HG03460 (cell line): ENCODE results near the gene CD164.
"Not testable (repeated sequence)": the region's sequence is repeated elsewhere in the genome, so short reads cannot be mapped to it uniquely, and the experiment has no call there.

ENCODE experiments used
- ATAC-seq: cut with Tn5 transposase; IDR thresholded peaks from one replicate; pipeline ENCODE4 v1.9.1; 2021; ENCODE audit not compliant: unreplicated experiment

CD164 gene

GRCh38 chr6:109377717-109378116, 4.5 kb downstream of the CD164 start:
- no peak for ATAC-seq

- ATAC-seq = no peak
These were observed 7.9 kb downstream of the CD164 start for GRCh38 chr6:109374326-109374892.

GRCh38 chr6:109373762-109374161, 8.5 kb downstream of the CD164 start:
- peak; percentile 95 for ATAC-seq

GRCh38 chr6:109373331-109373730, 8.9 kb downstream of the CD164 start:
- ATAC-seq = peak; percentile 22

GRCh38 chr6:109372130-109372529, 10.1 kb downstream of the CD164 start:
- no peak for ATAC-seq

DNA sequence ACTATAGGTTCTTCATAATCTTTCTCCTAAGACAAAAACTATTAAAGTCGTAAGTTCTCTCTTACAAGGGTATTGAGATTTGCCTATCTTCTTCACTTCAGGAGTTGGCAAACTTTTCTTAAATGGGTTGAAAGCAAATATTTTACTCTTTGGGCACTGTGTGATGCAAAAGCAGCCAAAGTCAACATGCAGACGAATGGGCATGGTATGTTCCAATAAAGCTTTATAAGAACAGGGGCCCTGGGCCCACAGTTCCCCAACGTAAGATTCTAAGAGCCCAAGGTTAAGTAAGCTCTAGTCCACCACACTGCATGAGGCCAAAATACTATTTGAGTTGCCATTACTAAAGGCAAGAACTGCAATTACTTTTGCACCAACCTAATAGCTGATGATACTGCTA, 11.5 kb downstream of the CD164 start:
- ATAC-seq = no peak

GRCh38 chr6:109370336-109370735, 11.9 kb downstream of the CD164 start:
- ATAC-seq = no peak

GRCh38 chr6:109369728-109370127, 12.5 kb downstream of the CD164 start:
- no peak for ATAC-seq

- not testable (repeated sequence) for ATAC-seq
These were observed 17.7 kb downstream of the CD164 start for GRCh38 chr6:109364382-109365078.

- no peak for ATAC-seq
These were observed 18.5 kb downstream of the CD164 start for GRCh38 chr6:109363753-109364152.

DNA sequence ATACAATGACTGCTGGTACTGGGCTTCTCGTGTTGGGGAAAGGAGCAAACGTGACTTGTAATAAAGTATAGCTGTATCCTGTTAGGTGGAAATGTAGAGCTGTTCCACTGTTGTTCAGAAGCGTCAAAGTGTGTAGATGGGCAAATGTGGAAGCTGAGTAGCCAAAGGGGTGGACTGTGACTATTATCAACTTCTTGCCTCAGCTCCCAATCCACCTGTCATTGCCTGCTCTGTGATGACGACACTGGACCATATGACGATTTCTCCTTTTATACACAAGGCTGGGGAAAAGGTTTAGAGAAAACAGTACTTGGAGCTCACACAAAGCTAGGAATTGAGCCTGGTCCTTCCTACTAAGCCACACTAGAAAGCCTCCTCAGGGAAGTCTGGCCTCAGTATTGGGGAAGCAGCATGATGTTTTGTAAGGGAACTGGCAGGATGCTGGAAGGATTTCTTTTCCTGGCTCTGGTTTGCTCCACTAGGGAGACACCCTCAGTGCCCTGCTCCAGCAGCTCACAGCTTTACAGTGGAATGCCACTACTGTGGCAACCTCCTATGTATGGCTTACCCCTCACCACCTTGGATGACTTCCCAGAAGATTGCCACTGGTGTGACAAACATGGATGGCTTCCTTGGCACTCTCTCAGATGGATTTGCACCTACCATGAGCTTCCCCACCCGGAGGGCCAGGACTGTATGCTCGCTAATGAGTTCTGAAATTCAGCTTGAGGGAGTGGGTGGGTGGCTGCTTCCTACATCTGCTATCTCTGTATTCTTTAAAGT, 20.0 kb downstream of the CD164 start:
- no peak for ATAC-seq

- no peak for ATAC-seq
These were observed 21.5 kb downstream of the CD164 start for GRCh38 chr6:109360791-109361190.

GRCh38 chr6:109360281-109360680, 22.0 kb downstream of the CD164 start:
- no peak for ATAC-seq

DNA sequence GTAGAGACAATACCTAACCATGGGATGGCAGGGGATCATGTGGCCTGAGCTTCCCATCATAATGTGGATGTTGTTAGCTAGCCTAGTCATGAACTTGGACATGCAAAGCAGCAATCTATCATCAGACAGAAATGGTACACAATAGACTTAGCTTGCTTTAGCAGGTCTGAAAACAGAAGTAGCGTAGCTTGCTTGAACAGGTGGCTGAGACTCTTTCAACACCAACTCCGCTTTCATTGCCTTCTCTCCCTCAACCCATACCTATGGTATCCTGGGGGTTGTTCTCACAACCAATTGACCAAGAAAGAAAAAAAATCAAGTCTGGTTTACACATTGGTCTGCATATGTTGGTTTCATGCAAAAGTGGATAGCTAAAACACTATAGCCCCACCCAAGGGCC, 23.0 kb downstream of the CD164 start:
- ATAC-seq = no peak

DNA sequence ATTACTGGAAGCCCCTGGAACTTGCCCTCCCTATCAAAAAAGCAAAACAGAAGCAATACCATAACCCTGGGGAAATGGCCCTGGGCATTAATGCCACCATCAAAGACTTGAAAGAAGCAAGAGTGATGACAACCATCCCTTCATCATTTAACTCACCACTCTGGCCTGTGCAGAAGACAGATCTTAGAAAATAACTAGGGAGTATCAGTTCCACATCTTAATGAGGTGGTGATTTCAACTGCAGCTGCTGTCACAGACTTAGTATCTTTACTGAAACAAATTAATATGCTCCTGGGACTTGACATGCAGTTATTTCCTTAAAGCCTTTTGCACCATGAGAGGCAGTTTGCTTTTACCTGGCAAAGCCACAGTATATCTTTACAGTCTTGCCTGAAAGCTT, 24.1 kb downstream of the CD164 start:
- ATAC-seq = no peak

DNA sequence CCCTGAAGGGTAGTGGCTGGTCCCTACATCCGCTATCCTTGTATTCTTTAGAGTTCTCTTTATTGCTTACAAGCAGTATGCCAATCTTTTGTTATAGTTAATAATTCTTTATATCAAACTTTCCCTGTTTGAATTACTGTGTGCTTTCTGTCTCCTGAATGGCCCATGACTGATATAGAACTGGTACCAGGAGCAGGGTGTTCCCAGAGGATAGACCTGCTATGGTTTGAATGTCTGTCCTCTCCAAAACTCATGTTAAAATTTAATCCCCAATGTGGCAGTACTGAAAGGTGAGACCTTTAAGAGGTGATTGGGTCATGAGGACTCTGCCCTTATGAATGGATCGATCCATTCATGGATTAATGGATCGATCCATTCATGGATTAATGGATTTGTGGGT, 26.0 kb downstream of the CD164 start:
- no peak for ATAC-seq

- no peak for ATAC-seq
These were observed 30.8 kb downstream of the CD164 start for GRCh38 chr6:109351231-109352130.

- no peak for ATAC-seq
These were observed 32.8 kb downstream of the CD164 start for GRCh38 chr6:109349419-109349987.

DNA sequence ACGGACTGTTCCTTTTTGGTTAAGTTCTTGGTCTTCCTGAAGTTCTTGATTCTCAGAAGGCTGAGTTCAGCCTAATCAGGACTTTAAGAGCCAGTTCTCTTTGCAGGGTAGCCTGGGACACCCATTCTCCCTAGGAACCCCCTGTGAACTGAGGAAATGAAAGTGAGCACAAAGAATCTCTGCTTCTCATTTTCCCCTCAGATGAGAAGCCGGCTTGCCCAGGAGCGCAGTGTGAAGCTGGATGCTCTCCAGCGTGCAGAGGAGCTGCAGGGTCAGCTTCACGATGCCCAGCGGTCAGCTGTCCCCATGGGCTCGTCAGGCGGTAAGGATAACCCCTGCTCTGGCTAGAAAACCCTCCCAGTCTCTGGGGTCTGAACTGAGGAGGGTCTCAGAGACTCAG, 34.0 kb downstream of the CD164 start:
- ATAC-seq = no peak

GRCh38 chr6:109347779-109348178, 34.5 kb downstream of the CD164 start:
- no peak for ATAC-seq

GRCh38 chr6:109345986-109346385, 36.3 kb downstream of the CD164 start:
- no peak for ATAC-seq
